ENCODE results near the gene SAMD1.

- TF ChIP-seq ZBTB40 (IDR thresholded peaks at IDR 0.05) (peak; percentile 93), ZBTB40 (CRISPR knock-in tag; IDR thresholded peaks at IDR 0.05) (no peak), ZNF583 (CRISPR knock-in tag; IDR thresholded peaks at IDR 0.05) (no peak), CTCF (IDR thresholded peaks at IDR 0.05 in 2 of 3, conservative IDR thresholded peaks at IDR 0.05 in 1 of 3; ENCODE audit: insufficient read depth in 2 of 3, low read depth in 1 of 3, low read length in 3 of 3) (peak; percentile 91 to 98 (median 94)), KLF6 (CRISPR knock-in tag; IDR thresholded peaks at IDR 0.05; ENCODE audit: borderline replicate concordance) (peak; percentile 36; the same call in 1 of the 2 replicates), THAP7 (CRISPR knock-in tag; IDR thresholded peaks at IDR 0.05) (no peak), TCF7 (IDR thresholded peaks at IDR 0.05; ENCODE audit: borderline replicate concordance) (no peak), ZNF639 (CRISPR knock-in tag; conservative IDR thresholded peaks at IDR 0.05 in 1 of 2, IDR thresholded peaks at IDR 0.05 in 1 of 2) (peak in 1 of 2 experiments; percentile 86; a peak in 2 of 4 replicates)
Observed at GRCh38 chr19:14136509-14137281, 46.1 kb upstream of the SAMD1 start, which contains the start of gene ASF1B.
